Daoy (cell line): ENCODE measurements around the gene SLIT3. TPM values are rescaled to one million over a fixed set of nuclear protein-coding genes. Genes with fewer than 3 reads are reported as not detected.

Experiments used
- DNase-seq: peaks from one replicate; pipeline ENCODE4 v3.0.0-alpha.2; 2015; ENCODE audit warnings: low read depth
- total RNA-seq: library from RNA; depleted of rRNA; stranded (reverse); fragments of >200 nt; shearing (Covaris generic); gene quantifications from 2 replicates; pipeline ENCODE4 v1.2.3, GENCODE V29; 2014

The SLIT3 gene
- total RNA-seq, 1 experiment from 2014 or later: 3.5 TPM

DNA sequence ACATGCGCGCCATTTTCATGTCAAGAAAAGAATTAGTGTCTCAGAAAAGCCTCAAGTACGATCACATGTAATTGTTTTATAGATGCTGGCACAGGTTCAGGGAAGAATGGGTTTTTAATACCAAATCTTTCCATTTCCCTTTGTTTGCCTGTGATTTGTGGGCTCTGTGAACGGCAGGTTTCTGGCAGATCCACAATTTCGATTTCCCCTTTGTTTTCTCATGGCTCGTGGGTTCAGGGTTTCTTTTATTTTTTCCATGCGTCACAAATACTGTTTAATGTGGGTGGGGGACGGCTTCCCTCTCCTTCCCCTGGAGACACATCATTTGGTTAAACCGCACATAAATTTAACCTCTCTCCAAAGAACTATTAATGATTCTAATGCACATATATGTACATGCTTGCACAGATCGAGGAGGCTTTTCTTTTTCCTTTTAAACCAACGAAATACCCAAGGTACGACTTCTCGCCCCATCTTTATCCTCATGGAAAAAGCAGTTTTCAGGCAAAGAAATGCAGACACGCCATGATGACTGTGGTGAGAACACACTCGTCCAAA, 195.9 kb downstream of the SLIT3 start:
- DNase-seq: no peak

DNA sequence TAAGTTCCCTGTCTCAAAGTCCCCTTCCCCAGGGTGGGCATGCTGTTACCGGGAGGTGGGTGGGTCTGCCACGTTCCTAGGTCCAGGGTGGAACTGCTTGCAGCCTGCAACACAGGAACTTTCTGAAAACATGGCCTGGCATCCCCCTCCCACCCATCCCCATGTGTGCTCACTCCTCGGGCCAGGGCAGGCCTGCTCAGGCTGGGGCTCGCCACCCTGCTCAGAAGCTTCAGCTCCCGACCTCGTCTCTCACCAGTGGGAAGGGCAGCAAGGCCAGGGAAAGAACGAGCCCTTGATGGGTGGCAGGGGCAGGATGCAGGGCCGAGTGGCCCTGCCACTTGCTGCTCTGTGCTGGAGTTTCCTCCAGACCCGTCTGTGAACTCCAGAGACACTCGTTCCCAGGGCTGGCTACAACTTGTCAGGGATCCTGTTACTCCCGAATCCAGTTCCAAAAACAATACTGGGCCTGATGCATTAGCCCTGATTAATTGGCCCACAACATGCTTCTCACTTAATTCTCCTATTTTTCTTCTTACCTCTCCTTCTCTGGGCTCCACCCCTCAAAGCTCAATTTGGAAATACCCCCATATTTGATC, 197.3 kb downstream of the SLIT3 start:
- no peak for DNase-seq

- DNase-seq: no peak
Observed at GRCh38 chr5:169101966-169102365, 199.0 kb downstream of the SLIT3 start.

GRCh38 chr5:169100735-169101075, 200.2 kb downstream of the SLIT3 start:
- DNase-seq: peak; percentile 91

GRCh38 chr5:169099801-169100734, 200.9 kb downstream of the SLIT3 start:
- peak; percentile 51 for DNase-seq

GRCh38 chr5:169098331-169099121, 202.4 kb downstream of the SLIT3 start:
- no peak for DNase-seq

GRCh38 chr5:169097374-169098326, 203.3 kb downstream of the SLIT3 start:
- peak; percentile 79 for DNase-seq

DNA sequence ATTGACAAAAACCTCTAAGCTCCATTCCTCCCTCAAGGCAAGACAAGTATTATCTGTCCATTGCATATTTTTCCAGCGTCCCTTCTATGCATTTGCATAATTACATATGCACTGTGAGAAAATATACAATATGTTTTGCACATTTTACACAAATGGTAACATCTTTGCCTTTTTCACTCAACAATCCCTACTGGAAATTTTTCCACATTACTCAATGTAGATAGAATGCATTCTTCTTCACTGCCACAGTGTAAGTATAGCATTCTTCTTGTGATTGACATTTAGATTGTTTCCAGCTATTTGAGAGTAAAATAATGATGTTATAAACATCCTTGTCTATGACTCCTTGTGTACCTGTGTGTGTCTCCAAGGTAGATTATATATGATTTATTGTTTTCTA, 205.0 kb downstream of the SLIT3 start:
- DNase-seq: no peak

DNA sequence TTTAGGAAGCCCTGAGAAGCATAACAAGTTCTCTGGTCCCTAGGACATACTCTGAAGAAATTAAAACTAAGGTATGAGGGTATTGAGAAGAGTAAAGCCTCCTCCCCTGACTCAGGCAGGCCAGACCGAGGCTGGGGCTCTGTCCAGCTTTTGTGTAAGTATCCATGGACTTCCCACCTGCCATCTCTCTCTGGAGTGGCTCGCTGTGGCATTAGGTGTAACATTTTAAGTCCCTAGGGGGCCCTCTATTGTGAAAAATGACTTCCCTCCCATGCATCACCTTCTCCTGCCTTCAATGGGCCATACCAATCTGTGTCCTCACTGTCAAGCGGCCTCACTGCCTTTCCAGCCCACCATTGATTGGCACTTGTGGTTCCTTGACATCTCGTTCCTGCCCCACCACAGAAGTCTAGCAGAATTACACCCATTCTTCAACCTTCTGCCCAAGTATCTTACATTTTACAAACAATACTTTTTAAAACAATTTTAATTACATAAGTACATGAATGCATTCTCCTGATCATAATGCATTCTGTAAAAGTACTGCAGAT, 205.5 kb downstream of the SLIT3 start:
- peak; percentile 16 for DNase-seq

- DNase-seq: peak; percentile 81
Observed at GRCh38 chr5:169094586-169095409, 206.1 kb downstream of the SLIT3 start.

DNA sequence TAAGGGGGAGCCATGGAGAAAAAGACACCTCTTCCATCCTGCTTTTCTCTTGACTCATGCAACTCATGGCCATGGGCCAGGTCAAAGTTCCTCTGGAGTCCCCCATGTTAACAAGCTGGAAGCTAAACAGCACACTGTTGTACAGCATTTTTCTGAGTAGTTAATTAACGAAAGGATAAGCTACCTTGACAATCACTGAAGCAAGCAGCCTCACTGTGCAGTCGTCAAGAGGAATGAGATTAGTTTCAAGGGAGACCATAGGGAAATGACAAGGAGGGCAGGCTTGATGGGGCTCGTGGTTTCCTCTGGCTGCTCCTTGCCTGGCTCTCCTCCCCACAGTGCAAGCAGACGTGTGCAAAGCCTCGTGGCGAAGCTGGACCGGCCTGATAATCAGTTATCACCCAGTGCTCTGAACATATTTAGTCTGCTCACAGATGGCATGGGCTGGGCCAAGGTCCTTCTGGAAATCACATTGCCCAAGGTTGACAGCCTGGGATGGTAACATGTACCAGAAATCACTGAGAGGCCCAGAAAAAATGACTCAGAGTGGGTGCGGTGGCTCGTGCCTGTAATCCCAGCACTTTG, 209.5 kb downstream of the SLIT3 start:
- no peak for DNase-seq

DNA sequence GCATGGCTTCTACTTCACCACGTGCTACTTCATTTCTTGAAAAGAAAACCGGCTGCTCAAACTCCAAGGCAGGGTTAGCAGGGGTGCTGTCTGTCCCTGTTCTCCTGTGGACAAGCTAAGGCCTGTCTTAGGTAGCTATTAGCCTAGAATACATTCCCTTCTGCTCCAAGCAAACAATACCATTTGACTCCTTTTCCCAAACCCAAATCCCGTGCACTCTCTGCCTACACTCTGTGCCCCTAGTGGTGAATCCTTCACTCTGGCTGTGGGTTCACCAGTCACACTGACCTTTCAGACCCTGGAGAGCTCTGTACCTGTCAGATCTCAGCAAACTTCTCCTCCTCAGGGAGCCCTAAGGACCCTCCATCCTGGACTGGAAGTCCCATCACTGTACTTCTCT, 211.6 kb downstream of the SLIT3 start:
- no peak for DNase-seq

- DNase-seq: no peak
Observed at GRCh38 chr5:169088028-169088725, 212.8 kb downstream of the SLIT3 start.

- peak; percentile 16 for DNase-seq
Observed at GRCh38 chr5:169085636-169086035, 215.3 kb downstream of the SLIT3 start.

DNA sequence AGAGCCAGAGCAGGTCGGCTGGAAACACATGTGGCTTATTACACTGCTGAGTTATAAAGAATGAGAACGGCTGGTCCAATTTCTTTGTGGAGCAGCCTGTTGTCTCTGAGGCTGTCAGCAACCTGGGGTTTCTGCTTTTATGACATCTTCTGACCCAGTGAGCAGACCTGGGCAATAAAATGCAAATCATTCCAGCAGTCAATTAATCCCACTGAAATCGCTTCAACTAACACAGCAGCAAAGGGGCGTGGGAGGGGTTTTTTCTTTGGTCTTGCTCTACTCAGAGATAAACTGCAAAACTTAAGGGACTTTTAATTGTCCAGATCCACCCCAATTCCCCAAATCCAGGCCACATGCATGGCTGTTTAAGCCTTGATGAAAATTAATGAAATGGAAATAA, 215.7 kb downstream of the SLIT3 start:
- no peak for DNase-seq

- no peak for DNase-seq
Observed at GRCh38 chr5:169084775-169085174, 216.2 kb downstream of the SLIT3 start.

DNA sequence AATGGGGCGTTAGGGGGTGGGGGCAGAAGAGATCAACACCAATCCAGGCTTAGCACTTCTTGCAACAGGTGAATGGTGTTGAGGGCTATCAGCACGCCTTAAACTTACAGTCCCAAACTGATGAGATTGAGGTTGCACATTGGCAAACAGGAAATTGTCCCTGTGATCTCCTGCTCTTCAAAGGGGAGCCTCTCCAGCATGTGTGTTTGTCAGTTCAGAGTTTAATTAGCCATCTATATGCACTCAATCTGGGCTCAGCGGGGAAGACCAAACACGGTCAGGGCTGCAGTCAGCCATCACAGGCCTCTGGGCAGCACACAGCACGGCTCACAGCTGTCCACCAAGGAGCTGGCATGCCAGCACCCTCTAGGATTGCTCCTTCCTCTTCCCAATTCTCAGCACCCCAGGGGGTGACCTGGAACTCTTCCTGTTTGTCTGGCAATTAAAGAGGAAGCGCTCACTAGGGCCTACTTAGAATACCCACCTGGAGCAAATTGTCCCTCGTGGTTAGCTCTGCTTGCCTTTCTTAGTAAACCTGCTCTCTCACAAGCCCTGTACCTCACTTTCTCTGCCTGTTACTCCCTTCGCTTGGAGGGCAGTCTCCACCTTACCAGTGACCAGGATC, 217.4 kb downstream of the SLIT3 start:
- DNase-seq: no peak

DNA sequence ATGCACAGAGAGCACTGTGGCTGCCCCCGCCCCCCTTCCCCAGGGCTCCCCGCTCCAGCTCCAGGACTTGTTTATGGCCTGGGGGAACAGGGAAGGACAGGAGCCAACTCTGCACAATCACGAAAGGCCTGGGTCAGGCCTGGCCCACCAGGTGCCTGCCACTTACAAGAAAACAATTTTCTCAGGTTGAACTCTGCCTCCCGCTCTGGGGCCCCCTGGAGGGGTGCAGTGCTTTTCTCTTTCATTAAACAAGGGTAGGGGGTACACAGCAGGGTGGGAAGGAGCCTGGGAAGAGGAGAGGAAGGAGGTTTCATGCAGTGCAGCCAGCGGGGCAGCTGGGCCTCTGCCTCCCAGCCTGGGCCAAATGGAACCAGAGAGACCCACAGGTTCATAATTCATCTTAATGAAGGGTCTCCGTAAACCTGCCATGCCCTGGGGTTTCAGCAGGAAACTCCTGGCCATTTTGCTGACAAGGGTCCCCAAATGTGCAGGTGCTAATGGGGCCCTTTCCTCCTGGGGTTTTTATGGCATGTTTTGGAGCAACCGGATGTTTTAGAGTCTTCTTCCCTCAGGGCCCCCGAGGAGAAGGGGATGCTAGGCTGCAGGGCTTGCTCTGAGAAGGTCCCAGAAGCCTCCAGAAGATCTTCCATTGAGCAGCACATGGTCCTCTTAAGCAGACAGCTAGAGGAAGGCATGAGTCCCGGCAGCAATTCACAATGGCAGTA, 219.8 kb downstream of the SLIT3 start:
- no peak for DNase-seq
